NK-92 (cell line): ENCODE measurements around the gene TFEC.
"Not testable (repeated sequence)": the region's sequence is repeated elsewhere in the genome, so short reads cannot be mapped to it uniquely, and the experiment has no call there.

Experiments used
- DNase-seq: peaks from one replicate; lab custom pipeline; 2025; ENCODE audit not compliant: unreplicated experiment; lab: John Stamatoyannopoulos, UW

The TFEC gene

GRCh38 chr7:115932880-115933279 is 97.7 kb downstream of the TFEC start:
- no peak for DNase-seq

- not testable (repeated sequence) for DNase-seq
Measured at GRCh38 chr7:115930184-115930583, 100.4 kb downstream of the TFEC start.

- DNase-seq: not testable (repeated sequence)
Measured at GRCh38 chr7:115929736-115930135, 100.8 kb downstream of the TFEC start.

GRCh38 chr7:115924411-115924810 is 106.2 kb downstream of the TFEC start:
- DNase-seq: no peak

GRCh38 chr7:115920367-115920766 is 110.2 kb downstream of the TFEC start:
- no peak for DNase-seq

GRCh38 chr7:115914951-115915350 is 115.6 kb downstream of the TFEC start:
- DNase-seq: no peak

- DNase-seq: no peak
Measured at GRCh38 chr7:115911465-115911864, 119.1 kb downstream of the TFEC start.

GRCh38 chr7:115910541-115911164 is 119.9 kb downstream of the TFEC start:
- DNase-seq: no peak

- DNase-seq: no peak
Measured at GRCh38 chr7:115906731-115907130, 123.8 kb downstream of the TFEC start.

GRCh38 chr7:115889669-115889984 is 140.9 kb downstream of the TFEC start:
- DNase-seq: no peak

- no peak for DNase-seq
Measured at GRCh38 chr7:115888981-115889668, 141.4 kb downstream of the TFEC start.

GRCh38 chr7:115885550-115885949 is 145.0 kb downstream of the TFEC start:
- no peak for DNase-seq
